Endothelial cell of umbilical vein (primary cell): Measurements from ENCODE around the gene APP. TPM values are rescaled to one million over a fixed set of nuclear protein-coding genes. Genes with fewer than 3 reads are reported as not detected.

Experiments used
- BruUV-seq: library from RNA; stranded (reverse); fragments of 400-500 nt; replicated peaks from 2 replicates; lab custom pipeline; 2021; lab: Mats Ljungman, UMichigan
- CTCF ChIA-PET: fragments of 300-600, 350-600 bp; sonication (Branson Sonifier 250); formaldehyde crosslinking; loops from one replicate; lab custom pipeline; 2021; ENCODE audit warnings: antibody characterized with exemption, inconsistent platforms; lab: Charles Lee
- POLR2A ChIA-PET: fragments of 300-600, 350-600 bp; sonication (Branson Sonifier 250); formaldehyde crosslinking; loops from one replicate; lab custom pipeline; 2021; ENCODE audit warnings: antibody characterized with exemption, inconsistent platforms; lab: Charles Lee
- DNase-seq: peaks from one replicate; pipeline ENCODE4 v3.0.0-alpha.2; 2011; ENCODE audit warnings: low read depth, low spot score
- FAIRE-seq: peaks from 2 replicates; lab custom pipeline; 2011; peaks lifted over from hg19 to GRCh38; lab: Jason Lieb, UNC
- H2AFZ ChIP-seq: 2 replicates; pipeline ENCODE4 v1.6.0; 2012; ENCODE audit warnings: low read depth, low read length, control low read depth, inconsistent platforms
- H3K27ac ChIP-seq: 2 replicates; pipeline ENCODE4 v1.5.1; 2011; ENCODE audit warnings: low read depth, mild to moderate bottlenecking, control low read depth, low read length, moderate library complexity; ENCODE audit not compliant: insufficient read depth
- H3K27me3 ChIP-seq, 2 experiments: 2 replicates each; pipeline versions ENCODE4 v1.6.0 to v1.6.1; 2011; ENCODE audit warnings: low read length in 2 of 2, mixed read lengths in 1 of 2; ENCODE audit not compliant: control insufficient read depth in 2 of 2, insufficient read depth in 2 of 2
- H3K36me3 ChIP-seq, 2 experiments: 2 replicates in 1 of 2; 3 replicates in 1 of 2; pipeline ENCODE4 v1.5.1; 2011; ENCODE audit warnings: low read length in 2 of 2, mild to moderate bottlenecking in 1 of 2, moderate library complexity in 1 of 2; ENCODE audit not compliant: control insufficient read depth in 2 of 2, insufficient read depth in 2 of 2; ENCODE audit errors: extremely low read depth in 1 of 2
- H3K4me1 ChIP-seq: 3 replicates; pipeline ENCODE4 v1.5.1; 2011; ENCODE audit warnings: mild to moderate bottlenecking, low read length; ENCODE audit not compliant: control insufficient read depth, insufficient read depth; ENCODE audit errors: extremely low read depth
- H3K4me2 ChIP-seq: 2 replicates; pipeline ENCODE4 v1.6.1; 2011; ENCODE audit warnings: low read length, control low read depth, mixed read lengths; ENCODE audit not compliant: insufficient read depth
- H3K4me3 ChIP-seq, 3 experiments: fragments of 200-600 bp in 1 of 3; sonication (generic), shearing (Covaris generic) in 1 of 3; replicated peaks in 1 of 3; 2 replicates each; pipeline ENCODE4 v1.5.1; 2011 to 2016; ENCODE audit warnings: control low read depth in 3 of 3, low read length in 3 of 3, mild to moderate bottlenecking in 2 of 3, inconsistent platforms in 1 of 3, low read depth in 1 of 3, moderate library complexity in 1 of 3; ENCODE audit not compliant: insufficient read depth in 1 of 3
- H3K79me2 ChIP-seq: 2 replicates; pipeline ENCODE4 v1.6.0; 2012; ENCODE audit warnings: low read length, inconsistent platforms; ENCODE audit not compliant: control insufficient read depth, insufficient read depth
- H3K9ac ChIP-seq: replicated peaks from 2 replicates; pipeline ENCODE3; 2011; ENCODE audit warnings: low read length, control low read depth; ENCODE audit not compliant: insufficient read depth; ENCODE audit errors: extremely low read depth
- H3K9me1 ChIP-seq: replicated peaks from 3 replicates; pipeline ENCODE4 v1.6.0; 2011; ENCODE audit warnings: mild to moderate bottlenecking, low read length; ENCODE audit not compliant: control insufficient read depth, insufficient read depth; ENCODE audit errors: extremely low read depth
- H3K9me3 ChIP-seq: replicated peaks from 2 replicates; pipeline ENCODE4 v1.5.1; 2012; ENCODE audit warnings: low read length, inconsistent platforms; ENCODE audit not compliant: control insufficient read depth, insufficient read depth
- H4K20me1 ChIP-seq: replicated peaks from 2 replicates; pipeline ENCODE3; 2011; ENCODE audit warnings: mild to moderate bottlenecking, low read length; ENCODE audit not compliant: control insufficient read depth, insufficient read depth; ENCODE audit errors: extremely low read depth
- CTCF ChIP-seq, 2 donors: IDR thresholded peaks; 1 replicate in 1 of 2; 2 replicates in 1 of 2; pipeline ENCODE4 v1.5.1; 2011; ENCODE audit warnings: low read length in 2 of 2, mild to moderate bottlenecking in 2 of 2, moderate library complexity in 2 of 2, control low read depth in 1 of 2, inconsistent platforms in 1 of 2, low read depth in 1 of 2; ENCODE audit not compliant: insufficient read depth in 1 of 2; ENCODE audit errors: extremely low read depth in 1 of 2
- EZH2 ChIP-seq: IDR thresholded peaks from 2 replicates; pipeline ENCODE4 v1.6.1; 2012; ENCODE audit warnings: borderline replicate concordance, low read depth, mild to moderate bottlenecking, moderate library complexity, low read length, inconsistent platforms; ENCODE audit not compliant: severe bottlenecking
- FOS ChIP-seq: IDR thresholded peaks from 2 replicates; pipeline ENCODE4 v1.6.1; 2011; ENCODE audit warnings: mild to moderate bottlenecking, low read length, moderate library complexity, borderline replicate concordance; ENCODE audit not compliant: insufficient read depth
- GATA2 ChIP-seq: IDR thresholded peaks from 2 replicates; pipeline ENCODE4 v1.7.0; 2011; ENCODE audit warnings: low read depth, mild to moderate bottlenecking, moderate library complexity, mixed read lengths, low read length; ENCODE audit not compliant: insufficient read length, insufficient read depth
- JUN ChIP-seq: IDR thresholded peaks from 2 replicates; pipeline ENCODE4 v1.6.1; 2011; ENCODE audit warnings: borderline replicate concordance, low read depth; ENCODE audit not compliant: insufficient read length, insufficient read depth
- MYC ChIP-seq: IDR thresholded peaks from one replicate; pipeline ENCODE4 v1.6.1; 2011; ENCODE audit warnings: mild to moderate bottlenecking, low read depth, low read length
- POLR2A ChIP-seq: IDR thresholded peaks from 2 replicates; pipeline ENCODE4 v1.6.1; 2012; ENCODE audit warnings: low read depth, mild to moderate bottlenecking, control low read depth, low read length
- POLR2AphosphoS5 ChIP-seq: IDR thresholded peaks from 2 replicates; pipeline ENCODE4 v1.6.1; 2012; ENCODE audit warnings: low read depth, mild to moderate bottlenecking, control low read depth, low read length, moderate library complexity; ENCODE audit not compliant: insufficient read depth
- dilution Hi-C: fragments of 300-500 bp; cut with MboI; formaldehyde crosslinking; loops from one replicate; pipeline ENCODE4 v1.15.0; 2019; ENCODE audit warnings: low sequenced_read_pairs; ENCODE audit not compliant: extremely low pct_ligation_motif_present
- intact Hi-C: fragments of 100-400 bp; cut with micrococcal nuclease; formaldehyde crosslinking; loops from one replicate; pipeline ENCODE4 v1.10.0; 2022
- polyA plus RNA-seq, 4 experiments: library from polyadenylated mRNA; depleted of rRNA in 3 of 4; stranded (reverse) in 3 of 4; unstranded in 1 of 4; fragments of >200 nt; gene quantifications; 2 replicates each; pipeline versions ENCODE4 v1.2.1 to v1.2.3, GENCODE V29; 2011 to 2012; ENCODE audit warnings: missing spikeins in 1 of 4
- total RNA-seq: library from RNA; stranded (reverse); gene quantifications from 2 replicates; pipeline ENCODE4 v1.2.3, GENCODE V29; 2021
- TF ChIP-seq, protein P1 (sequence below): IDR thresholded peaks from 2 replicates; pipeline ENCODE4 v1.6.1; 2011; ENCODE audit not compliant: insufficient read depth, insufficient read length

The APP gene
- total and polyA plus RNA-seq, 2 donors (not counting 3 experiments of a cell fraction or from before 2014, with no cell fraction given): 914 to 928 TPM

GRCh38 chr21:25934771-25935224, 235.8 kb downstream of the APP start:
- Histone ChIP-seq H3K27ac (peak overlapping the region; percentile 90), H3K4me1 (peaks cover 93% of the 10 kb centered on the region), H3K9me3 (no peaks in the 10 kb centered on the region), H3K9me1 (no peaks in the 10 kb centered on the region), H3K79me2 (peaks cover 40% of the 10 kb centered on the region), H3K4me3 (no peak overlapping the region), H4K20me1 (no peaks in the 10 kb centered on the region), H3K9ac (peak overlapping the region; percentile 73), H3K36me3 (peaks cover 0 to 3% of the 10 kb centered on the region in 2 experiments), H2AFZ (no peak overlapping the region), H3K4me2 (peak overlapping the region; percentile 75), H3K27me3 (no peaks in the 10 kb centered on the region)
- peak; percentile 97 for DNase-seq
- dilution Hi-C loops (no loop called here), intact Hi-C loops (loop anchor here (1.0 kb wide), 2 partner anchors 19 to 30 kb away; no protein-coding TSS in a partner anchor)
- FAIRE-seq: peak; percentile 95
- TF ChIP-seq CTCF (IDR thresholded peaks at IDR 0.05; ENCODE audit: extremely low read depth in 1 of 2, insufficient read depth in 1 of 2, low read depth in 1 of 2, low read length in 2 of 2) (no peak), POLR2A (no peak), GATA2 (peak; percentile 95), MYC (no peak), FOS (peak; percentile 94), JUN (peak; percentile 90), POLR2AphosphoS5 (peak; percentile 90), EZH2 (no peak)
- TF ChIP-seq, protein P1, sequence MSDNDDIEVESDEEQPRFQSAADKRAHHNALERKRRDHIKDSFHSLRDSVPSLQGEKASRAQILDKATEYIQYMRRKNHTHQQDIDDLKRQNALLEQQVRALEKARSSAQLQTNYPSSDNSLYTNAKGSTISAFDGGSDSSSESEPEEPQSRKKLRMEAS: no peak
- POLR2A ChIA-PET: interaction anchor here (2.1 kb wide), 2 partner anchors 9 to 28 kb away, joined by 5 read pairs; no protein-coding TSS in a partner anchor
- BruUV-seq: no TSS peak
- CTCF ChIA-PET: interaction anchor here (0.8 to 3.6 kb wide), 8 partner anchors 9 to 234 kb away, joined by 3 to 11 read pairs (median 4); no protein-coding TSS in a partner anchor
